GM18499 (cell line): Measurements from ENCODE around the gene FAM184A.
"Not testable (repeated sequence)": the region's sequence is repeated elsewhere in the genome, so short reads cannot be mapped to it uniquely, and the experiment has no call there.

ENCODE experiments used
- ATAC-seq: cut with Tn5 transposase; IDR thresholded peaks from one replicate; pipeline ENCODE4 v1.9.1; 2021; ENCODE audit warnings: moderate number of reproducible peaks; ENCODE audit not compliant: insufficient read depth, unreplicated experiment

FAM184A gene

GRCh38 chr6:119102901-119103300 lies 24.4 kb upstream of the FAM184A start:
- ATAC-seq = no peak

- ATAC-seq = no peak
Measured at GRCh38 chr6:119100115-119100514, 21.7 kb upstream of the FAM184A start.

- ATAC-seq = not testable (repeated sequence)
Measured at GRCh38 chr6:119097815-119098361, 19.4 kb upstream of the FAM184A start.

GRCh38 chr6:119096721-119097565 lies 18.5 kb upstream of the FAM184A start:
- no peak for ATAC-seq

- ATAC-seq = no peak
Measured at GRCh38 chr6:119090256-119090655, 11.8 kb upstream of the FAM184A start.

GRCh38 chr6:119084784-119085183 lies 6.3 kb upstream of the FAM184A start:
- ATAC-seq = no peak

- no peak for ATAC-seq
Measured at GRCh38 chr6:119083007-119083406, 4.5 kb upstream of the FAM184A start.

GRCh38 chr6:119079283-119079809 lies 882 bp upstream of the FAM184A start:
- no peak for ATAC-seq

GRCh38 chr6:119077643-119078375 lies 655 bp downstream of the FAM184A start:
- no peak for ATAC-seq

GRCh38 chr6:119077391-119077642 lies 1.1 kb downstream of the FAM184A start:
- ATAC-seq = no peak

- ATAC-seq = no peak
Measured at GRCh38 chr6:119076576-119077390, 1.7 kb downstream of the FAM184A start.

GRCh38 chr6:119076173-119076572 lies 2.3 kb downstream of the FAM184A start:
- no peak for ATAC-seq

GRCh38 chr6:119075200-119075981 lies 3.1 kb downstream of the FAM184A start:
- no peak for ATAC-seq

GRCh38 chr6:119073307-119074051 lies 5.0 kb downstream of the FAM184A start:
- no peak for ATAC-seq

GRCh38 chr6:119071576-119071975 lies 6.9 kb downstream of the FAM184A start:
- no peak for ATAC-seq

- no peak for ATAC-seq
Measured at GRCh38 chr6:119067091-119067490, 11.4 kb downstream of the FAM184A start.

- no peak for ATAC-seq
Measured at GRCh38 chr6:119066517-119066916, 11.9 kb downstream of the FAM184A start.

- no peak for ATAC-seq
Measured at GRCh38 chr6:119065955-119066354, 12.5 kb downstream of the FAM184A start.

GRCh38 chr6:119065382-119065781 lies 13.1 kb downstream of the FAM184A start:
- no peak for ATAC-seq
